ENCODE data around the gene ESRRB.

ESRRB gene

DNA sequence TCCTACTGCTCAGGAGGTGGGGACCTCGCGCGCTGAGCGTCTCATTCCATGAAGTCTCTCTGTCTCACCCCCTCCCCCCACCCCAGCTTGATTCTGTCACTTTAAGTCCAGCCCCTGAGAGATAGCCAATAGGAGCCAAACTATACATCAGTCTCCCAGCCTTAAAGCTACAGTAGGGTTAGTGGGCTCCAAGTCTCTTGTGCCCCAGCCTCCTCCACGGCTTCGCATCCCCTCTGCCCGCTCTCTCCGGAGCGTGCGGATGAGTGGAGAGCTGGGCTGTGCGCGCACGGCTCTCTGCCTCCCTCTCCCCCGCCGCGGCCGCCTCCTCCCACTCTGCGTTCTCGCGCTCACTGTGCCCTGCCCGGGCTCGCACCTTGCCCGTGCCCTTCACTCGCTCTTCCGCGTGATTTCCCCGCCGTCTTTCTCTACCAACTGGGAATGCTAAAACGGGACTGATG, at the start of gene ESRRB:
Gene ESRRB, plus strand, starts transcription at position 191 of the 458 bp plus-strand sequence. Its CDS starts 265 bp downstream, at position 456.
- DNase-seq = no peak

DNA sequence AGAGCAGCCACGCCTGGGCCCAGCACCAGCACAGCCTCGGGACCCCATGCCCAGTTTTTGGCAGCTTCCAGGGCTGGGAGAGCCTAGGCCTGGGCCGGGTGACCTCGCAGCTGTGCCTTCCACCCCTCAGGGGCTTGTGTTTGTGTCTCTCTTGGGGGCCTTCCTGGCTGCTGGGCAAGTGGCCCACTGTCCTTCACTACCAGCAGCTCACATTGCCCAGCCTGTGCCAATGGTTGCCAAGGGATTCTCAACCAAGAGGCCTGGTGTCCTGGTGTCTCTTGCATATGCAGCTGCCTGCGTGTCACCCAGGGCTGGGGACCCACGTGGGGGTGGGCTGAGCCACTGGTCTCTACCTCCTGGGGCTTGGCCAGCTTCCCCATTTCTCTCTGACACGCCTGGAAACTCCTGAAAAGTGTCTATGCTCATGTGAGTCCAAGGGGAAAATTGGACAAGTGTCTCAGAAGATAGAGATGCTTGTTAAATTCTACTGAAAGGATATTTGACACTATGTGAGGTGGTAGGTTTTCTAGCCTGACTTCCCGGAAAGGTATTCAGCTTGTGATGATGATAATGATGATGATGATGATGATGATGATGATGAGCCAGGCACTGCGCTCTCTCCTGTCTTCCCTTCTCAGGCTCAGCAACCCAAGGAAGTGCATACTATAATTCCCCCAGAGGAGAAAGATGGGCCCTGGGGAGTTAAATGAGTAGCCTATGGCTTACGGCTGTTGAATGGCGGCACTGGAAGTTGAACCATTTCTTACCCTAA, 48.8 kb upstream of the ESRRB start:
- DNase-seq = no peak

- DNase-seq = no peak
Measured at GRCh38 chr14:76328457-76329137, 47.3 kb upstream of the ESRRB start.

GRCh38 chr14:76329154-76329928, 46.6 kb upstream of the ESRRB start:
- DNase-seq = no peak

DNA sequence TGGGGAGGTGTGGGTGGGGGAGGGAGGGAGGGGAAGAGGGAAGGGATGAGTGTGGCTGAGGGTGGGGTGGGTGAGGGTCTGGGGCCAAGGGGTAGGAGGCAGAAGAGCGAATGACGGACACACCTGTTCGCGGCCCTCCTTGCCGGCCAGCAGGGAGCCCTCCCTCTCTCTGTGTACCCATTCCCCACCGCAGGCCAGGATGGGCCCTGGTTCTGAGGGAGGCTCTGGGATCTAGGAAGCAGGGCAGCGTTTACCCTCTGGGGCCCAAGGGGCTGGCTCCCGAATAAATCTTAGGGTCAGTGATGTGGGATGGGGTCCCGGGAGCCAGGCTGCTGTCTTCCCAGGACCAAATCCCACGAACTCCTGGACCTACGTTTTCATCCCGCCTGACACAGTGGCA, 46.0 kb upstream of the ESRRB start:
- no peak for DNase-seq

DNA sequence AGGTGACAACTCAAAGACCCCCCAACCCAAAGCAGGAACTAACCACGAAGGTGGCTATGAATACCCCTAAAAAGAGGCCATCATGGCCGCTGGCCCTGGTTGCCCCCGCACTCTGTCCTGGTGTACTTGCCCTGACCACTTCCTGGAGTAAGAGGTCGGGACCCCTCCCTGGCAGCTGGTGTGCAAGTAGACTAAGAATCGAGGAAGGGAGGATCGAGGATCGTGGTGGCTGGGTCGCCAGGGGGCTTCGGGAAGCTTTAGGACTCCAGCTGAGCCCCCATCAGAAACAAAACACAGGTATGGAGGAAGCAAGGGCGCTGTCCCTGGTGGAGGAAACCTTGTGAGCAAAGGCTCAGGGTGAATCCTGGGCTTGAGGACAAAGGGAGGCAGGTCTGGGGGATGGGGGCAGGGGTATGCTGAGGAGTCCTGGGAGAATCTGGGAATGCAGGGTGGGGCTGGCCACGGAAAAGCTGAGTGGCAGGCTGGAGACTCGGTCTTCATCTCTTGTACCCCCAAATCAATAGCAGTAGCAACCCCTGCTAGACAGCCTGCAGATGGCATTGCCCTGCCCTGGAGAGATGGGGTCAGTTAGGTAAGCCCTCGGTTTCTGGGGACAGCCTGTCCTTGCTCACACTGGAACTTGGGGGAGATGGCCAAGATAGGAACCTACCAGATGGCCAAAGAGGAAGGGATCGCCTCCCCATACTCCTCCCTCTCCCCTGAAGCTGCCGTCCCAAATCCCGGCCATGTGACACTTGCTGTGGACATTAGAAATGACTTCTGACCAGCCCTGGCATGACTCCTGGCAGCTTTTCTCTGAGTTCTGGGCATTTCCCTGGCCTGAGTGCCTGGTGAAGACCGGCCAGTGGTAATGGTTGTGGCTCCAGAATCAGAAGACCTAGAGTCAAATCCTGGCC, 45.3 kb upstream of the ESRRB start:
- DNase-seq = no peak

- DNase-seq = peak; percentile 33
Measured at GRCh38 chr14:76331328-76332011, 44.5 kb upstream of the ESRRB start.

DNA sequence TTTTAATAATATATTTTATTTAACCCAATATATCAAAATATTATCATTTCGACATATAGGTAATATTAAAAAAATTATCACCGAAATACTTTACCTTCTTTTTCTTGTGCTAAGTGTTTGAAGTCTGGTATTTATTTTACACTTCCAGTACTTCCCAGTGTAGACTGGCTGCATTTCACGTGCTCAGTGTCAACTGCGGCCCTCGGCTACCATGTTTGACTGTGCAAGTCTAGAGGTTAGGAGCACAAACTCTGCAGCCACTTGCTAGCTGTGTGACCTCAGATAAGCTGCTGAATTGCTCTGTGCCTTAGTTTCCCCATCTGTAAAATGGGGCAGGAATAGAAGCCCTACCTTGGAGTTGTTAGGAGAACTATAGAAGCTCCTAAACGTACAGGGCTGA, 42.3 kb upstream of the ESRRB start:
- no peak for DNase-seq

GRCh38 chr14:76334316-76334715, 41.6 kb upstream of the ESRRB start:
- DNase-seq = no peak

- no peak for DNase-seq
Measured at GRCh38 chr14:76336876-76337275, 39.1 kb upstream of the ESRRB start.

DNA sequence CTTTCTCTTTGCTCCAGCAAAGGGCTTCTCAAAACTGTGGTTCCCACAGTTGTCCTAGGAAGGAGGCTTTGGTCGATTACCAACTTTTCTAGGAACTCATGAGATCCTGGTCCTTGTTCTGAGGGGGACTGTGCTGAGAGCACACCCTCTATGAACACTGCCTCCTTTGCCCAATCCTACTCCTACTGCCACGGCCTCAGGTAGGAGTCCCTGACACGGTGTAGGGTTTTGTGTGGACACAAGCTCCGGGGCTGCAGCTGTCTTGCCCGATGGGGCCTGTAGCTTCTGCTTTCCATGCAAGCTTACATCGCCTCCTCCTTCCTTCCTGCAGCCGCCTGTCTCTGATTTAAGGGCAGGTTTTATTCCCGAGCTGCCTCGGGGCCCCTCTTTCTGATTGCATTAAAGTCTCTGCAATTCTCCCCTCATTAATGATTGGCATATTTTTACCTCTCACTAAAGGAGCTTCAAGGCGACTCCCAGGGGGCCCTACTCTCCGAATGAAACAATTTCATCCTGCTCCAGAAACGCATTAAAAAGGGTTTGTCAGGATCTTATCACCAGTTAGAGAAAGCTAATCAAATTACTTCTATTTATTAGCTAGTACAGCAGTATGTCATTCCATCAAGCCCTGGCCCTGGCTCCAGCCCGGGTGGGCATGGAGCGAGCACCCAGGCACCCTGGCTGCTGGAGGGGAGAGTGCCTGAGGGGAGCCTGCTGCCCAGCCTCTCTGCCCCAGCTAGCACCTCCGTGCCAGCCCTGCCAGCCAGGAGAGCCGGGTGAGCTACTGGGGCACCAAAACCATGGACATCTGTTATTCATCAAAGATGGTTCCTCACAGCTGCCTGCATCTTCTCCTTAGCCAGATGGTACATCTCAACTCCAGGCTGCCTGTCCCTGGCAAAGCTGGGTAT, 38.0 kb upstream of the ESRRB start:
- DNase-seq = no peak

DNA sequence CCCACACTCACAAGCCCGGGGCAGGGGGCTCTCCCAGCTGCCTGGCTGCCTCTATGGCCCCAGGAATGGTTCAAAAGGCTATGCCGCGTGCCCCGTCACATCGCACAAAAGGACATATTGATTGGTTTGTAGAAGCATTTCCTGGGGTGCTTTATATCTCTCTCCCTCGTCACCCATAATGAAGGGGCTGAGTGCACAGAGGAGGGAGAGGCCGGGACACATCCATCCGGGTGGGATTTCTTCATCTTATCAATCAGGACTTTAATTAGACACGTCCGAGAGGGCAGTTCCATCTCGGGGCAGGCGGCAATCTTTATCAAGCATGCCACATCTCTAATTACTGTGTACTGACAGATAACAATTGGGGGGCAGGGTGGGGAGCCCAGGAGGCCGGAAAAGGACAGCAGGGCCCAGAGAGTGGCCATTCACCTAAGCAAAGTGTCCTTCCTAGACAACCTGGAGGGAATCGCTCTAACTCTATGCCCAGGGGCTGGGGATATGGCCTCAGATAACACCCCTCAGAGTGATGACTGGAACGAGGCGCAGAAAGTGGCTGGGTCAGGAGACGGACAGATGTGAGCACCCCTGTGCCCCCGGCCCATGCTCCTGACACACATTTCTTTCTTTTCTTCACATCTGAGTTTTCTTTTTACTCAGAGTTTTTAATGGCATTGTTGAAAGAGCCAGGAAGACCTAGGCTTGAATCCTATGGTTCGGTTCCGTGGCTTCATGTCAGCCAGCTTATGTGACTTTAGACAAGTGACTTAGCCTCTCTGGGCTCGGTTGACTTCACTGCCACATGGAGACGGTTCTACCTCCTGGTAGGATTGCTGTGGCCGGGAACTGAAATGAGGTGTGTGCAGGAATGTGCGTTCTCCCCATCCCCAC, 36.0 kb upstream of the ESRRB start:
- DNase-seq = no peak

GRCh38 chr14:76343386-76343785, 32.6 kb upstream of the ESRRB start:
- no peak for DNase-seq

DNA sequence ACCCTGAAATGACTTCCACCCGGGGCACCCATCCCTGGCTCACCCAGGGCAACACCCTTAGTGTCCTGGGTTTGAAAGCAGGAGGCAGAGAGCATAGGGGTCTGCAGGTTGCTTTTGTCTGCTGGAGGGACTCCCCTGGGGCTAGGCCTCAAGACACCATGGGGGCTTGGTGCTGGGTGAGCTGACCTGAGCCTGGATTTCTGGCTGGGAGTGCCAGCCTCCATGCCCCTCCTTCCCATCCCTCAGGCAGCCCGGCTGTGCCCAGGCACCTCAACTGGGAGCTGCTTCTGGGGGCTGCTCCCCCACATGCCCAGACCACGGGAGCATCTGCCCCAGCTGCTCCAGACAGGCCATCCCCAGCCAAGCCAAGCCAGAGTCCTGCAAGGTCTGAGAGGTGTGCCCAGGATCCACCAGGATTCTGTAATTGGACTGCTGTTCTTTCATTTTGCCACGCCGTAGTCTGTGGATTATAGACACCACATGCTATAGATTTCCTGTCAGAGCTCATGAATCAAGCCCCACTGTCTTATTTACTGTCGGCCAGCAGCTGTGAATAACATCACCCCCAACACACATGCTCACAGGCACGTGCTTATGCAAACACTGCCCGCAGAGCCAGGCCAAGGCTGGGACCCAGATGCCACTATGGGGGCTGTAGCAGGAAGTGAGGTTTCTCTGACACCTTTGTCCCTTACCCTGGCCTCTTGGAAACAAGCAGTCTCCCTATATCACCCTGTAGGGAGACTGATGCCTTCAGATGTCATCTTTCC, 29.4 kb upstream of the ESRRB start:
- no peak for DNase-seq

- DNase-seq = no peak
Measured at GRCh38 chr14:76348898-76349297, 27.0 kb upstream of the ESRRB start.

DNA sequence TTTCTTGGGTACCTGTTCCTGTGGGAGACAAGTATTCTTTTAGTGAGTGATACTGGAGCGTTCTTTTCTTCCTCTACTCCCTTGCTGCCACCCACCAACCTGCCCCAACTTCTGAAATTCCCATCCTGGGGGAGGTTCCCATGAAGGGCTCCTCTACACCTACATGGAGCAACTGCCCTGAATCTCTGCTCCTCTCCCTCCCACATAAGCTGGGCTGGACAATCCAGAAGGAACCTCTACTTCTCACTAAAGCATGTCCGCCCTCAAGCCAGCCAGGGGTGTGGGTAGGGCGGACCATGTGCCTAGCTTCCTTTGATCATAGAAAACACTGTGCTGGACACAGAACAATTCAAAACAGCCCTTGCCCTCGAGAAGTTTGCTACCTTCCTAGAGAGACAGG, 25.9 kb upstream of the ESRRB start:
- no peak for DNase-seq

- DNase-seq = no peak
Measured at GRCh38 chr14:76350671-76351070, 25.3 kb upstream of the ESRRB start.

DNA sequence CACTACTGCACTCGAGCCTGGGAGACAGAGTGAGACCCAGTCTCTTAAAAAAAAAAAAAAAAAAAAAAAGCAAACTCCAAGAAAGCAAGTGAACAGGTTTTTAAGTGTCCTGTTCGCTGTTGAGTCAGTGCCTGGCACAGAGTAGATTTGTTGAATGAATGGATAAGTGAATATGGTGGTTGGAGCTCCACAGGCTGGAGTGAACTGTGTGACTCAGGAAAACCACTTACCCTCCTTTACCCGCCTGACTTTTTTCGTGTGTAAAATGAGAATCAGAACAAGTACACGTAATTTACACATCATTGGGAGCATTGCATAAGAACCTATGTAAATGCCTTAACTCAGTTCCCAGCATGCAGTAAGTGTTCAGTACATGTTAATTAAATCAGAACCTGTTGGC, 24.0 kb upstream of the ESRRB start:
- DNase-seq = no peak

Measured in GDM1 (cell line).